Endothelial cell of umbilical vein (primary cell): ENCODE data around the gene ARHGEF19. TPM values are rescaled to one million over a fixed set of nuclear protein-coding genes. Genes with fewer than 3 reads are reported as not detected.

Source experiments
- BruUV-seq: library from RNA; stranded (reverse); fragments of 400-500 nt; replicated peaks from 2 replicates; lab custom pipeline; 2021; lab: Mats Ljungman, UMichigan
- CTCF ChIA-PET: fragments of 300-600, 350-600 bp; sonication (Branson Sonifier 250); formaldehyde crosslinking; loops from one replicate; lab custom pipeline; 2021; ENCODE audit warnings: antibody characterized with exemption, inconsistent platforms; lab: Charles Lee
- POLR2A ChIA-PET: fragments of 300-600, 350-600 bp; sonication (Branson Sonifier 250); formaldehyde crosslinking; loops from one replicate; lab custom pipeline; 2021; ENCODE audit warnings: antibody characterized with exemption, inconsistent platforms; lab: Charles Lee
- DNase-seq: peaks from one replicate; pipeline ENCODE4 v3.0.0-alpha.2; 2011; ENCODE audit warnings: low read depth, low spot score
- FAIRE-seq: peaks from 2 replicates; lab custom pipeline; 2011; peaks lifted over from hg19 to GRCh38; lab: Jason Lieb, UNC
- H2AFZ ChIP-seq: 2 replicates; pipeline ENCODE4 v1.6.0; 2012; ENCODE audit warnings: low read depth, low read length, control low read depth, inconsistent platforms
- H3K27ac ChIP-seq: 2 replicates; pipeline ENCODE4 v1.5.1; 2011; ENCODE audit warnings: low read depth, mild to moderate bottlenecking, control low read depth, low read length, moderate library complexity; ENCODE audit not compliant: insufficient read depth
- H3K27me3 ChIP-seq, 2 experiments: 2 replicates each; pipeline versions ENCODE4 v1.6.0 to v1.6.1; 2011; ENCODE audit warnings: low read length in 2 of 2, mixed read lengths in 1 of 2; ENCODE audit not compliant: control insufficient read depth in 2 of 2, insufficient read depth in 2 of 2
- H3K36me3 ChIP-seq, 2 experiments: 2 replicates in 1 of 2; 3 replicates in 1 of 2; pipeline ENCODE4 v1.5.1; 2011; ENCODE audit warnings: low read length in 2 of 2, mild to moderate bottlenecking in 1 of 2, moderate library complexity in 1 of 2; ENCODE audit not compliant: control insufficient read depth in 2 of 2, insufficient read depth in 2 of 2; ENCODE audit errors: extremely low read depth in 1 of 2
- H3K4me1 ChIP-seq: 3 replicates; pipeline ENCODE4 v1.5.1; 2011; ENCODE audit warnings: mild to moderate bottlenecking, low read length; ENCODE audit not compliant: control insufficient read depth, insufficient read depth; ENCODE audit errors: extremely low read depth
- H3K4me2 ChIP-seq: 2 replicates; pipeline ENCODE4 v1.6.1; 2011; ENCODE audit warnings: low read length, control low read depth, mixed read lengths; ENCODE audit not compliant: insufficient read depth
- H3K4me3 ChIP-seq, 3 experiments: fragments of 200-600 bp in 1 of 3; sonication (generic), shearing (Covaris generic) in 1 of 3; replicated peaks in 1 of 3; 2 replicates each; pipeline ENCODE4 v1.5.1; 2011 to 2016; ENCODE audit warnings: control low read depth in 3 of 3, low read length in 3 of 3, mild to moderate bottlenecking in 2 of 3, inconsistent platforms in 1 of 3, low read depth in 1 of 3, moderate library complexity in 1 of 3; ENCODE audit not compliant: insufficient read depth in 1 of 3
- H3K79me2 ChIP-seq: 2 replicates; pipeline ENCODE4 v1.6.0; 2012; ENCODE audit warnings: low read length, inconsistent platforms; ENCODE audit not compliant: control insufficient read depth, insufficient read depth
- H3K9ac ChIP-seq: replicated peaks from 2 replicates; pipeline ENCODE3; 2011; ENCODE audit warnings: low read length, control low read depth; ENCODE audit not compliant: insufficient read depth; ENCODE audit errors: extremely low read depth
- H3K9me1 ChIP-seq: replicated peaks from 3 replicates; pipeline ENCODE4 v1.6.0; 2011; ENCODE audit warnings: mild to moderate bottlenecking, low read length; ENCODE audit not compliant: control insufficient read depth, insufficient read depth; ENCODE audit errors: extremely low read depth
- H3K9me3 ChIP-seq: replicated peaks from 2 replicates; pipeline ENCODE4 v1.5.1; 2012; ENCODE audit warnings: low read length, inconsistent platforms; ENCODE audit not compliant: control insufficient read depth, insufficient read depth
- H4K20me1 ChIP-seq: replicated peaks from 2 replicates; pipeline ENCODE3; 2011; ENCODE audit warnings: mild to moderate bottlenecking, low read length; ENCODE audit not compliant: control insufficient read depth, insufficient read depth; ENCODE audit errors: extremely low read depth
- MYC ChIP-seq: IDR thresholded peaks from one replicate; pipeline ENCODE4 v1.6.1; 2011; ENCODE audit warnings: mild to moderate bottlenecking, low read depth, low read length
- POLR2A ChIP-seq: IDR thresholded peaks from 2 replicates; pipeline ENCODE4 v1.6.1; 2012; ENCODE audit warnings: low read depth, mild to moderate bottlenecking, control low read depth, low read length
- dilution Hi-C: fragments of 300-500 bp; cut with MboI; formaldehyde crosslinking; loops from one replicate; pipeline ENCODE4 v1.15.0; 2019; ENCODE audit warnings: low sequenced_read_pairs; ENCODE audit not compliant: extremely low pct_ligation_motif_present
- intact Hi-C: fragments of 100-400 bp; cut with micrococcal nuclease; formaldehyde crosslinking; loops from one replicate; pipeline ENCODE4 v1.10.0; 2022
- polyA plus RNA-seq, 4 experiments: library from polyadenylated mRNA; depleted of rRNA in 3 of 4; stranded (reverse) in 3 of 4; unstranded in 1 of 4; fragments of >200 nt; gene quantifications; 2 replicates each; pipeline versions ENCODE4 v1.2.1 to v1.2.3, GENCODE V29; 2011 to 2012; ENCODE audit warnings: missing spikeins in 1 of 4
- total RNA-seq: library from RNA; stranded (reverse); gene quantifications from 2 replicates; pipeline ENCODE4 v1.2.3, GENCODE V29; 2021

ARHGEF19 gene
- total and polyA plus RNA-seq, 2 donors (not counting 3 experiments of a cell fraction or from before 2014, with no cell fraction given), result 6.2 to 8.0 TPM

DNA sequence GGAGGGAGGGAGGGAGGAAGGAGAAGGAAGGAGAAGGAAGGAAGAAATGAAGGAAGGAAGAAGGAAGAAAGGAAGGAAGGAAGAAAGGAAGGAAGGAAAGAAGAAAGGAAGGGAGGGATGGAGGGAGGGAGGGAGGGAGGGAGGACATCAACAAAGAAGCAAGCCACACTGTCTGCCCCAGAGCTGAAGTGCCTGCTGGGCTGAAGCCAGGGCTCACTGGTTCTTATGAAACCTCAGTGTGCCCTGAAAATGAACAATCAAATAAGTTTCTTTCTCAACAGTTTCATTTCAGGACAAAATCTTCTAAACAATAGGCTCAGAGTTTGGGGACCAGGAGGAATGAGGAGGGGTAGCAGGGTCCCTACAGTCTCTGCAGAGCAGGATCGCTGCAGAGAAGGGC is 21.1 kb downstream of the ARHGEF19 start:
- H2AFZ ChIP-seq, result no peak overlapping the region
- no TSS peak for BruUV-seq
- no peaks in the 10 kb centered on the region for H4K20me1 ChIP-seq
- intact Hi-C loops, result loop anchor here (2.0 kb wide), 1 partner anchor 171 kb away; no protein-coding TSS in a partner anchor
- no peak for DNase-seq
- TF ChIP-seq POLR2A, result no peak
- no peaks in the 10 kb centered on the region for H3K9me3 ChIP-seq
- no peak overlapping the region for H3K4me2 ChIP-seq
- peaks cover 5% of the 10 kb centered on the region for H3K4me1 ChIP-seq
- dilution Hi-C loops, result no loop called here
- ChIA-PET POLR2A (no interaction called here), CTCF (interaction anchor here (0.7 to 16.2 kb wide), 7 partner anchors 8 to 172 kb away, joined by 3 to 353 read pairs (median 4); partner anchors contain the start of genes EPHA2 and FAM131C)
- H3K4me3 ChIP-seq, result no peak overlapping the region
- H3K9ac ChIP-seq, result no peak overlapping the region
- no peaks in the 10 kb centered on the region for H3K36me3 ChIP-seq
- H3K9me1 ChIP-seq, result no peaks in the 10 kb centered on the region
- H3K27ac ChIP-seq, result no peak overlapping the region
- no peaks in the 10 kb centered on the region for H3K79me2 ChIP-seq
- no peaks in the 10 kb centered on the region for H3K27me3 ChIP-seq
- no peak for FAIRE-seq

GRCh38 chr1:16189921-16190621 is 22.4 kb downstream of the ARHGEF19 start:
- H3K79me2 ChIP-seq, result no peaks in the 10 kb centered on the region
- H3K9me1 ChIP-seq, result no peaks in the 10 kb centered on the region
- H3K27ac ChIP-seq, result no peak overlapping the region
- no peaks in the 10 kb centered on the region for H3K27me3 ChIP-seq
- H3K4me1 ChIP-seq, result peaks cover 5% of the 10 kb centered on the region
- no peaks in the 10 kb centered on the region for H3K36me3 ChIP-seq
- ChIA-PET POLR2A (no interaction called here), CTCF (interaction anchor here (0.6 to 16.2 kb wide), 9 partner anchors 15 to 173 kb away, joined by 3 to 353 read pairs (median 6); partner anchors contain the start of genes EPHA2 and FAM131C)
- H3K4me2 ChIP-seq, result no peak overlapping the region
- BruUV-seq, result no TSS peak
- DNase-seq (no peak), FAIRE-seq (no peak)
- no peak overlapping the region for H3K9ac ChIP-seq
- H3K4me3 ChIP-seq, result no peak overlapping the region
- intact Hi-C loops, result loop anchor here (2.0 kb wide), 1 partner anchor 173 kb away; no protein-coding TSS in a partner anchor
- dilution Hi-C loops, result no loop called here
- no peaks in the 10 kb centered on the region for H3K9me3 ChIP-seq
- no peak for TF ChIP-seq MYC
- H4K20me1 ChIP-seq, result no peaks in the 10 kb centered on the region
- no peak overlapping the region for H2AFZ ChIP-seq
